Measurements from ENCODE around the gene CFAP298.

GRCh38 chr21:32585970-32586369 lies 26.2 kb downstream of the CFAP298 start:
- TF ChIP-seq POLR2AphosphoS5 (IDR thresholded peaks at IDR 0.05; ENCODE audit: insufficient read depth in 1 of 2, low read depth in 1 of 2) (no peak), CTCF (IDR thresholded peaks at IDR 0.05) (no peak), POLR2A (IDR thresholded peaks at IDR 0.05) (no peak)
